Measurements from ENCODE around the gene SMCO2.

SMCO2 gene

DNA sequence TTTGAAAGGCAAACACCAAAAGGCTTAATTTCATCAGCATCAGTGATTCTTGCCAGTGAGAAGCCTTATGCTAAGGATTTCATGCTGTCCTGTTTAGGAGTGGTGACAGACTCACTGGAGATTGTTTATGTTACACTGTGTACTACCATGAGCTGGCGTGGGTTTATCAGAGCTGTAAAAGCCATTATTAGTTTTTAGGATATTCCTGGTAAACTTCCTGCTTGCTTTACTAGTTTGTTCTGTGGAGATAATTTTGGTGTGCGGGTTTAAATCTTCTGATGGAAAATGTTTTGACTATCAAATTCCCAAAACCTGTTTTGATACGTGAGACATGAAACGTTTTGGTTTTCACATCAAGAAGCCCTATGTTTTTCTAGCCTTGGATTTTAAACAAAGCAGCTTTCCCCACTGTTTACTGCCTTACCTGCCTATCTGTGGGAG is 92.7 kb downstream of the SMCO2 start:
- TF ChIP-seq CTCF (IDR thresholded peaks at IDR 0.05) = no peak

DNA sequence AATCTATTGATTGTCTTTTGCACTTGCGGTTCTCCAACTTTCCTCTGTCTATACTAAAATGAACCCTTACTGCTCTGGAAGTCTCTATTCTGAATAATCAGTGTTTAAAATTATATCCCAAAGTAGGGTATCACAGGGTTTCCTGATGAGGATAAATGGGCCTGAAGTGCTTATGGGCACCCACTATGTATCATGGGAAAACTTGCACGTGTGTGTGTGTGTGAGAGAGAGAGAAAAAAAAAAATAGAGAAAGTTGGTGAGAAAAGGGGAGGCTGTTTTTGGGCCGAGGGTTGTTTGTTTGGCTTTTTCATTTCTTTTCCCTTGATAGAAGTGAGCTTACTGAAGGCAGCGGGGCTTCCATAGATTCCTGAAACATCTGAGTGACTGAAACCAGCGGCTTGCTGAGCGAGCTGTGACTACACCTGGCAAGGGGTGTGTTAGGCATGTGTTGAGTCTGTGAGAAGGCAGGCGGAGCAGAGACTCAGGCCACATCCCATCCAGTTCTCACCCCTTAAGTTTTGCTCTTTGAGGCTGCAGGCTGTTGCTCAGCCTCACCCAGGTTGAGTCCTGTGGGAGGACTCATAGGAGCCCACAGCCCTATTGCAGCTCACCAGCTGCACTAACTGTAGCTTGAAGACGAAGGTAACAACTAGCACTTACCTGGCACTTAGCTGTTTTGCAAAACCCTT is 94.6 kb downstream of the SMCO2 start:
- no peak for TF ChIP-seq CTCF (IDR thresholded peaks at IDR 0.05)

- TF ChIP-seq CTCF (IDR thresholded peaks at IDR 0.05) = no peak
Observed at GRCh38 chr12:27542628-27543027, 96.1 kb downstream of the SMCO2 start.

GRCh38 chr12:27545665-27546064 is 99.1 kb downstream of the SMCO2 start:
- TF ChIP-seq CTCF (IDR thresholded peaks at IDR 0.05) = no peak

GRCh38 chr12:27547592-27547991 is 101.1 kb downstream of the SMCO2 start:
- TF ChIP-seq CTCF (IDR thresholded peaks at IDR 0.05) = no peak

- no peak for TF ChIP-seq CTCF (IDR thresholded peaks at IDR 0.05)
Observed at GRCh38 chr12:27548301-27549199, 102.0 kb downstream of the SMCO2 start.

- TF ChIP-seq CTCF (IDR thresholded peaks at IDR 0.05) = no peak
Observed at GRCh38 chr12:27549236-27549800, 102.8 kb downstream of the SMCO2 start.
